SK-N-SH (cell line): Measurements from ENCODE around the gene SLC1A2. TPM values are rescaled to one million over a fixed set of nuclear protein-coding genes. Genes with fewer than 3 reads are reported as not detected.

Experiments used
- CTCF ChIA-PET: fragments of 300-600, 350-600 bp; formaldehyde crosslinking; extraction: SDS; loops from one replicate; lab custom pipeline; 2021; lab: Yijun Ruan, JAX
- POLR2A ChIA-PET: fragments of 350-600 bp; sonication (Branson Sonifier 250); formaldehyde crosslinking; extraction: SDS; loops from one replicate; lab custom pipeline; 2020; ENCODE audit warnings: antibody characterized with exemption, inconsistent platforms; lab: Yijun Ruan, JAX
- DNase-seq: peaks from one replicate; pipeline ENCODE4 v3.0.0; 2012
- H2AFZ ChIP-seq: fragments of 200-600 bp; sonication (generic); 2 replicates; pipeline ENCODE4 v1.8.1; 2016; ENCODE audit warnings: antibody characterized with exemption, mild to moderate bottlenecking, low read depth
- H3F3A ChIP-seq: fragments of 200-600 bp; sonication (generic); replicated peaks from 2 replicates; pipeline ENCODE3; 2016; ENCODE audit warnings: antibody characterized with exemption, mild to moderate bottlenecking; ENCODE audit not compliant: insufficient read depth
- H3K27ac ChIP-seq, 2 experiments: fragments of 200-500 bp in 1 of 2; fragments of 200-600 bp in 1 of 2; sonication (Bioruptor generic) in 1 of 2; sonication (generic), shearing (Covaris generic) in 1 of 2; 2 replicates each; pipeline versions ENCODE4 v1.5.1 to v1.6.1; 2014 to 2016; ENCODE audit warnings: low read depth in 2 of 2, inconsistent platforms in 1 of 2, low read length in 1 of 2, mild to moderate bottlenecking in 1 of 2, mixed read lengths in 1 of 2
- H3K27me3 ChIP-seq: fragments of 200-600 bp; sonication (generic), shearing (Covaris generic); 2 replicates; pipeline ENCODE4 v1.6.1; 2016; ENCODE audit warnings: mixed run types; ENCODE audit not compliant: insufficient read depth
- H3K36me3 ChIP-seq, 2 experiments: fragments of 200-500 bp in 1 of 2; fragments of 200-600 bp in 1 of 2; sonication (Bioruptor generic) in 1 of 2; sonication (generic) in 1 of 2; replicated peaks in 1 of 2; 2 replicates each; pipeline versions ENCODE3 to v1.5.1; 2014 to 2016; ENCODE audit warnings: low read length in 1 of 2, mild to moderate bottlenecking in 1 of 2; ENCODE audit not compliant: insufficient read depth in 2 of 2, control insufficient read depth in 1 of 2
- H3K4me1 ChIP-seq, 2 experiments: fragments of 200-500 bp in 1 of 2; fragments of 200-600 bp in 1 of 2; sonication (Bioruptor generic) in 1 of 2; sonication (generic), shearing (Covaris generic) in 1 of 2; 2 replicates each; pipeline versions ENCODE4 v1.5.1 to v1.6.1; 2014 to 2016; ENCODE audit warnings: low read depth in 1 of 2, low read length in 1 of 2, mixed run types in 1 of 2; ENCODE audit not compliant: insufficient read depth in 2 of 2, control insufficient read depth in 1 of 2
- H3K4me2 ChIP-seq: fragments of 200-600 bp; sonication (generic), shearing (Covaris generic); 2 replicates; pipeline ENCODE4 v1.6.1; 2017; ENCODE audit warnings: mixed run types
- H3K4me3 ChIP-seq, 2 experiments: fragments of 200-500 bp in 1 of 2; fragments of 200-600 bp in 1 of 2; sonication (Bioruptor generic) in 1 of 2; sonication (generic), shearing (Covaris generic) in 1 of 2; 2 replicates each; pipeline versions ENCODE4 v1.5.1 to v1.8.1; 2014 to 2016; ENCODE audit warnings: low read depth in 2 of 2, inconsistent platforms in 1 of 2, low read length in 1 of 2, mild to moderate bottlenecking in 1 of 2, mixed read lengths in 1 of 2, moderate library complexity in 1 of 2
- H3K79me2 ChIP-seq: fragments of 200-600 bp; sonication (generic); 2 replicates; pipeline ENCODE4 v1.8.1; 2017; ENCODE audit warnings: mild to moderate bottlenecking; ENCODE audit not compliant: insufficient read depth
- H3K9ac ChIP-seq: fragments of 200-600 bp; sonication (generic); 2 replicates; pipeline ENCODE4 v1.6.1; 2017; ENCODE audit warnings: mixed run types
- H3K9me2 ChIP-seq: fragments of 200-600 bp; sonication (generic); 2 replicates; pipeline ENCODE4 v1.6.1; 2017; ENCODE audit warnings: mixed run types
- H3K9me3 ChIP-seq: fragments of 200-600 bp; sonication (generic); 2 replicates; pipeline ENCODE4 v1.6.1; 2017; ENCODE audit warnings: mixed run types, mild to moderate bottlenecking, moderate library complexity
- H4K20me1 ChIP-seq: fragments of 200-600 bp; sonication (generic); 2 replicates; pipeline ENCODE4 v1.6.1; 2017; ENCODE audit warnings: mild to moderate bottlenecking, mixed run types; ENCODE audit not compliant: insufficient read depth
- POLR2AphosphoS5 ChIP-seq: IDR thresholded peaks from 2 replicates; pipeline ENCODE4 v1.6.1; 2012; ENCODE audit warnings: low read depth, low read length
- RXRA ChIP-seq: IDR thresholded peaks from 2 replicates; pipeline ENCODE4 v1.4.0; 2012; ENCODE audit warnings: low read depth, mild to moderate bottlenecking, borderline replicate concordance
- SMC3 ChIP-seq: IDR thresholded peaks from 2 replicates; pipeline ENCODE4 v1.6.1; 2012; ENCODE audit warnings: low read depth, low read length, improper control_type of control experiment
- YY1 ChIP-seq: IDR thresholded peaks from 2 replicates; pipeline ENCODE4 v1.4.0; 2012; ENCODE audit warnings: low read depth, mild to moderate bottlenecking
- WGBS: methylation state at CpG from one replicate; pipeline ENCODE4 v1.1.6; 2017; ENCODE audit warnings: low lambda C conversion rate; 5-methylcytosine and 5-hydroxymethylcytosine counted together
- polyA plus RNA-seq, 3 experiments: library from polyadenylated mRNA; depleted of rRNA; stranded (reverse); fragments of >200 nt; gene quantifications; 2 replicates each; pipeline ENCODE4 v1.2.3, GENCODE V29; 2012
- TF ChIP-seq, protein P1 (sequence below): fragments of 150-350 bp; IDR thresholded peaks from 2 replicates; pipeline ENCODE4 v1.6.1; 2017; ENCODE audit warnings: antibody characterized with exemption, low read length, low read depth, borderline replicate concordance
- TF ChIP-seq, protein P2 (sequence below): IDR thresholded peaks from 2 replicates; pipeline ENCODE4; 2012
- TF ChIP-seq, protein P3 (sequence below): IDR thresholded peaks from 2 replicates; pipeline ENCODE4 v1.6.1; 2012; ENCODE audit warnings: mild to moderate bottlenecking, low read depth, low read length, moderate library complexity
- TF ChIP-seq, protein P4 (sequence below): fragments of 200-600 bp; sonication (generic); IDR thresholded peaks from 2 replicates; pipeline ENCODE4 v1.6.1; 2017; ENCODE audit warnings: antibody characterized with exemption, mild to moderate bottlenecking, moderate library complexity

The SLC1A2 gene
- polyA plus RNA-seq, 1 of the 3 experiments (the other 2 are of a cell fraction): under 0.01 TPM

DNA sequence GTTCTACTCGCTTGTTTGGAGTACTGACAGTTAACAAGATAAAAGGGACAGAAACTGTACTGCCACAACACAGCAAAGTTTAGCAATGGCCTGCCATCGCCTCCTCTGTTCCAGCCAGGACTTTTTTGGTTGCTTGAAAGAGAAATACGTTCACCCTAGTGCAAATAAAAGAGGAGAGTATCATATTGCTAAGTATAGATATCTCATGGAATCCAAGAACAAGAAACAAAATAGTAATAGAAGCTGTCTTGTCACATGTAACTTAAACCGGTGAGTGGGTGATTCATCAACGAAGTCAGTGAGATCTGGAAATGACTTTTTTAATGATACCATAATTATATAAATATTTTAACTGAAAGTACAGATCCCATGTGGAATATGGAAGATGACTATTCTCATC lies 35.4 kb downstream of the SLC1A2 start (continued):
- TF ChIP-seq, protein P1, sequence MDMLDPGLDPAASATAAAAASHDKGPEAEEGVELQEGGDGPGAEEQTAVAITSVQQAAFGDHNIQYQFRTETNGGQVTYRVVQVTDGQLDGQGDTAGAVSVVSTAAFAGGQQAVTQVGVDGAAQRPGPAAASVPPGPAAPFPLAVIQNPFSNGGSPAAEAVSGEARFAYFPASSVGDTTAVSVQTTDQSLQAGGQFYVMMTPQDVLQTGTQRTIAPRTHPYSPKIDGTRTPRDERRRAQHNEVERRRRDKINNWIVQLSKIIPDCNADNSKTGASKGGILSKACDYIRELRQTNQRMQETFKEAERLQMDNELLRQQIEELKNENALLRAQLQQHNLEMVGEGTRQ: no peak
- TF ChIP-seq POLR2AphosphoS5: no peak

DNA sequence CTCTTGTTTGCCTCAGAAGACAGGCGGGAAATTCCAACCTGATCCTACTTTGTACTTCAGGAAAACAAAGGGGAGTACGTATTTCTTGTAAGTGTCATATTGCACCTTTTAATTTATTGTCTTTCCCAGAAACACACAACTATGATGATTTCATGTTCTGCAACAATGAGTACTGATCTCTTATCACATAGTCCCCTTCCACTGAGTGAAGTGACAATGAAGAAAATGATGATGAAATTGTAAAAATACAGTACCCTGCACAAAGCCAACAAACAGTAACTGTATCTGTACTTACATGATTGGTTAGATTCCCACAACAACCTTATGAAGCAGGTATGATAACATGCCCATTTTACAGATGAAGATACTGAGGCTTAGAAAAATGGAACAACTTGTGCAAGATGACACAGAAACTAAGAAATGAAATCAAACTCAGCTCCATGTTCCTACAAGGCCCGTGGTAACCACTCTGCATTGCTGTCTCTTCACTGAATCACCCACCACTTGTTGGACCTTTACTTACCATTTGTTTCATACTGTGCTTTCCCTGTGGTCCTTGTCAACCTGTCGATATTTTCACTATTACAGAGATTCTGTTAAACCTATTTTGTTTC lies 37.5 kb downstream of the SLC1A2 start:
- CTCF ChIA-PET: interaction anchor here (1.0 to 8.4 kb wide), 5 partner anchors 9 to 796 kb away, joined by 3 to 54 read pairs (median 4); no protein-coding TSS in a partner anchor
- peaks cover 6 to 7% of the 10 kb centered on the region in 2 experiments; a peak in 1 of 4 replicates for H3K4me1 ChIP-seq
- peaks cover 9% of the 10 kb centered on the region for H3F3A ChIP-seq
- DNase-seq: no peak
- no peaks in the 10 kb centered on the region for H3K9me3 ChIP-seq
- no peaks in the 10 kb centered on the region for H4K20me1 ChIP-seq
- H3K79me2 ChIP-seq: no peaks in the 10 kb centered on the region
- TF ChIP-seq, protein P2, sequence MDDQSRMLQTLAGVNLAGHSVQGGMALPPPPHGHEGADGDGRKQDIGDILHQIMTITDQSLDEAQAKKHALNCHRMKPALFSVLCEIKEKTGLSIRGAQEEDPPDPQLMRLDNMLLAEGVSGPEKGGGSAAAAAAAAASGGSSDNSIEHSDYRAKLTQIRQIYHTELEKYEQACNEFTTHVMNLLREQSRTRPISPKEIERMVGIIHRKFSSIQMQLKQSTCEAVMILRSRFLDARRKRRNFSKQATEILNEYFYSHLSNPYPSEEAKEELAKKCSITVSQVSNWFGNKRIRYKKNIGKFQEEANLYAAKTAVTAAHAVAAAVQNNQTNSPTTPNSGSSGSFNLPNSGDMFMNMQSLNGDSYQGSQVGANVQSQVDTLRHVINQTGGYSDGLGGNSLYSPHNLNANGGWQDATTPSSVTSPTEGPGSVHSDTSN: no peak
- TF ChIP-seq YY1 (no peak), RXRA (no peak), SMC3 (no peak)
- TF ChIP-seq, protein P3, sequence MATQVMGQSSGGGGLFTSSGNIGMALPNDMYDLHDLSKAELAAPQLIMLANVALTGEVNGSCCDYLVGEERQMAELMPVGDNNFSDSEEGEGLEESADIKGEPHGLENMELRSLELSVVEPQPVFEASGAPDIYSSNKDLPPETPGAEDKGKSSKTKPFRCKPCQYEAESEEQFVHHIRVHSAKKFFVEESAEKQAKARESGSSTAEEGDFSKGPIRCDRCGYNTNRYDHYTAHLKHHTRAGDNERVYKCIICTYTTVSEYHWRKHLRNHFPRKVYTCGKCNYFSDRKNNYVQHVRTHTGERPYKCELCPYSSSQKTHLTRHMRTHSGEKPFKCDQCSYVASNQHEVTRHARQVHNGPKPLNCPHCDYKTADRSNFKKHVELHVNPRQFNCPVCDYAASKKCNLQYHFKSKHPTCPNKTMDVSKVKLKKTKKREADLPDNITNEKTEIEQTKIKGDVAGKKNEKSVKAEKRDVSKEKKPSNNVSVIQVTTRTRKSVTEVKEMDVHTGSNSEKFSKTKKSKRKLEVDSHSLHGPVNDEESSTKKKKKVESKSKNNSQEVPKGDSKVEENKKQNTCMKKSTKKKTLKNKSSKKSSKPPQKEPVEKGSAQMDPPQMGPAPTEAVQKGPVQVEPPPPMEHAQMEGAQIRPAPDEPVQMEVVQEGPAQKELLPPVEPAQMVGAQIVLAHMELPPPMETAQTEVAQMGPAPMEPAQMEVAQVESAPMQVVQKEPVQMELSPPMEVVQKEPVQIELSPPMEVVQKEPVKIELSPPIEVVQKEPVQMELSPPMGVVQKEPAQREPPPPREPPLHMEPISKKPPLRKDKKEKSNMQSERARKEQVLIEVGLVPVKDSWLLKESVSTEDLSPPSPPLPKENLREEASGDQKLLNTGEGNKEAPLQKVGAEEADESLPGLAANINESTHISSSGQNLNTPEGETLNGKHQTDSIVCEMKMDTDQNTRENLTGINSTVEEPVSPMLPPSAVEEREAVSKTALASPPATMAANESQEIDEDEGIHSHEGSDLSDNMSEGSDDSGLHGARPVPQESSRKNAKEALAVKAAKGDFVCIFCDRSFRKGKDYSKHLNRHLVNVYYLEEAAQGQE: no peak
- TF ChIP-seq, protein P4, sequence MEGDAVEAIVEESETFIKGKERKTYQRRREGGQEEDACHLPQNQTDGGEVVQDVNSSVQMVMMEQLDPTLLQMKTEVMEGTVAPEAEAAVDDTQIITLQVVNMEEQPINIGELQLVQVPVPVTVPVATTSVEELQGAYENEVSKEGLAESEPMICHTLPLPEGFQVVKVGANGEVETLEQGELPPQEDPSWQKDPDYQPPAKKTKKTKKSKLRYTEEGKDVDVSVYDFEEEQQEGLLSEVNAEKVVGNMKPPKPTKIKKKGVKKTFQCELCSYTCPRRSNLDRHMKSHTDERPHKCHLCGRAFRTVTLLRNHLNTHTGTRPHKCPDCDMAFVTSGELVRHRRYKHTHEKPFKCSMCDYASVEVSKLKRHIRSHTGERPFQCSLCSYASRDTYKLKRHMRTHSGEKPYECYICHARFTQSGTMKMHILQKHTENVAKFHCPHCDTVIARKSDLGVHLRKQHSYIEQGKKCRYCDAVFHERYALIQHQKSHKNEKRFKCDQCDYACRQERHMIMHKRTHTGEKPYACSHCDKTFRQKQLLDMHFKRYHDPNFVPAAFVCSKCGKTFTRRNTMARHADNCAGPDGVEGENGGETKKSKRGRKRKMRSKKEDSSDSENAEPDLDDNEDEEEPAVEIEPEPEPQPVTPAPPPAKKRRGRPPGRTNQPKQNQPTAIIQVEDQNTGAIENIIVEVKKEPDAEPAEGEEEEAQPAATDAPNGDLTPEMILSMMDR: no peak
- POLR2A ChIA-PET: interaction anchor here (0.6 kb wide), 1 partner anchor 1097 kb away, joined by 3 read pairs; no protein-coding TSS in a partner anchor
- H3K27me3 ChIP-seq: no peaks in the 10 kb centered on the region
- WGBS: 75% methylated on average over 4 of the region's 4 CpGs
- no peaks in the 10 kb centered on the region for H3K36me3 ChIP-seq
- no peak overlapping the region for H3K9ac ChIP-seq
- no peak overlapping the region for H3K4me2 ChIP-seq
- H2AFZ ChIP-seq: no peak overlapping the region
- no peak overlapping the region for H3K27ac ChIP-seq
- no peaks in the 10 kb centered on the region for H3K9me2 ChIP-seq
- H3K4me3 ChIP-seq: no peak overlapping the region
